Urinary bladder (tissue), 2 donors: Measurements from ENCODE around the gene ZNF862. TPM values are rescaled to one million over a fixed set of nuclear protein-coding genes. Genes with fewer than 3 reads are reported as not detected.

Experiments used
- polyA plus RNA-seq: library from polyadenylated mRNA; stranded (reverse); fragments of 200-250 nt; gene quantifications from one replicate; pipeline ENCODE4 v1.2.3, GENCODE V29; 2013
- small RNA-seq: library from RNA; depleted of rRNA; stranded (forward); fragments of <200 nt; gene quantifications from one replicate; pipeline ENCODE3, GENCODE V24; 2014
- total RNA-seq: library from RNA; depleted of rRNA; stranded (reverse); fragments of >200 nt; gene quantifications from one replicate; pipeline ENCODE4 v1.2.3, GENCODE V29; 2014
- donor health status: healthy.

ZNF862 gene
- total and polyA plus RNA-seq, 2 donors, result 11.2 to 16.5 TPM

Small RNA genes lying within 50 kb of the gene (small RNA-seq; reads per million reads assigned to genes)
- gene AC093458.1, result not detected

Other genes with a start within 250 kb of the ZNF862 start
- gene ZNF467, start 64.8 kb upstream of the ZNF862 start, total RNA-seq, result 2.1 TPM
- gene ZNF467, start 64.8 kb upstream of the ZNF862 start, polyA plus RNA-seq, result 9.5 TPM
- 8.2 TPM for gene ATP6V0E2, start 35.6 kb downstream of the ZNF862 start, total RNA-seq
- gene ATP6V0E2, start 35.6 kb downstream of the ZNF862 start, polyA plus RNA-seq, result 34.3 TPM